Mesothelial cell of epicardium (in vitro differentiated cells): ENCODE measurements around the gene PRDM16. TPM values are rescaled to one million over a fixed set of nuclear protein-coding genes. Genes with fewer than 3 reads are reported as not detected.

Experiments used
- DNase-seq, 2 experiments: peaks; one replicate each; pipeline ENCODE4 v3.0.0; 2021; ENCODE audit warnings: low spot score in 2 of 2; ENCODE audit not compliant: unreplicated experiment in 2 of 2
- H3K27ac Mint-ChIP-seq: 2 replicates; pipeline ENCODE4 v1.8.0; 2021; ENCODE audit warnings: mixed read lengths
- H3K27me3 Mint-ChIP-seq: 2 replicates; pipeline ENCODE4 v1.8.0; 2021; ENCODE audit warnings: low read depth, mixed read lengths
- H3K36me3 Mint-ChIP-seq: 2 replicates; pipeline ENCODE4 v1.8.0; 2021; ENCODE audit warnings: mixed read lengths
- H3K4me1 Mint-ChIP-seq: 2 replicates; pipeline ENCODE4 v1.8.0; 2021; ENCODE audit warnings: mixed read lengths
- H3K4me3 Mint-ChIP-seq: 2 replicates; pipeline ENCODE4 v1.8.0; 2021; ENCODE audit warnings: mild to moderate bottlenecking, moderate library complexity, mixed read lengths
- H3K9me3 Mint-ChIP-seq: 2 replicates; pipeline ENCODE4 v1.8.0; 2021; ENCODE audit warnings: mixed read lengths
- CTCF ChIP-seq: fragments of 200-600 bp; sonication (generic); IDR thresholded peaks from one replicate; pipeline ENCODE4 v1.5.0; 2021; ENCODE audit warnings: antibody characterized with exemption; ENCODE audit not compliant: unreplicated experiment
- total RNA-seq: library from RNA; stranded (reverse); gene quantifications from 3 replicates; pipeline ENCODE4 v1.2.1, GENCODE V29; 2021

Gene PRDM16
- total RNA-seq, 1 donor from 2014 or later, result 1.4 TPM

- H3K4me1 Mint-ChIP-seq, result peaks cover 4% of the 10 kb centered on the region
- TF ChIP-seq CTCF, result no peak
- no peaks in the 10 kb centered on the region for H3K36me3 Mint-ChIP-seq
- no peak overlapping the region for H3K4me3 Mint-ChIP-seq
- H3K9me3 Mint-ChIP-seq, result no peaks in the 10 kb centered on the region
- H3K27ac Mint-ChIP-seq, result no peak overlapping the region
- H3K27me3 Mint-ChIP-seq, result peaks cover 37% of the 10 kb centered on the region
- DNase-seq, result no peak
Measured at GRCh38 chr1:3233031-3233430, 164.0 kb downstream of the PRDM16 start.

DNA sequence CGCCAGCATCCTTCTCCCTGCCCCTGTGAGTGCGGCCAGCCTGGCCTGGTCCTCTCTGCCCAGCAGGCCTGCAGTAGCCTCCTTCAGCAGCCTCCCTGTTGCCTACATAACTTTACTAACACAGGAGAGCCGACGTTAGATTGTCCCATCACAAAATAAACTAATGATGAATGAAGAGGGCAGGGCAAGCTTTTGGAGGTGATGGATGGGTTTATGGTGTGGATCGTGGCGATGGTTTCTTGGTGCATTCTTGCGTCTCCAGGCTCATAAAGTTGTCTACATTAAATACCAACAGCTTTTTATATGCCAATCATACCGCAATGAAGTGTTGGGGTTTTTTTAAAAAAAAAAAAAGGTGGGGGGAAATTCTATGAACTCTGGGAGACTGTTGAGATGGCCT, 164.5 kb downstream of the PRDM16 start:
- no peak overlapping the region for H3K27ac Mint-ChIP-seq
- peaks cover 32% of the 10 kb centered on the region for H3K27me3 Mint-ChIP-seq
- H3K36me3 Mint-ChIP-seq, result no peaks in the 10 kb centered on the region
- peaks cover 4% of the 10 kb centered on the region for H3K4me1 Mint-ChIP-seq
- H3K4me3 Mint-ChIP-seq, result no peak overlapping the region
- no peaks in the 10 kb centered on the region for H3K9me3 Mint-ChIP-seq
- TF ChIP-seq CTCF, result no peak
- no peak for DNase-seq

DNA sequence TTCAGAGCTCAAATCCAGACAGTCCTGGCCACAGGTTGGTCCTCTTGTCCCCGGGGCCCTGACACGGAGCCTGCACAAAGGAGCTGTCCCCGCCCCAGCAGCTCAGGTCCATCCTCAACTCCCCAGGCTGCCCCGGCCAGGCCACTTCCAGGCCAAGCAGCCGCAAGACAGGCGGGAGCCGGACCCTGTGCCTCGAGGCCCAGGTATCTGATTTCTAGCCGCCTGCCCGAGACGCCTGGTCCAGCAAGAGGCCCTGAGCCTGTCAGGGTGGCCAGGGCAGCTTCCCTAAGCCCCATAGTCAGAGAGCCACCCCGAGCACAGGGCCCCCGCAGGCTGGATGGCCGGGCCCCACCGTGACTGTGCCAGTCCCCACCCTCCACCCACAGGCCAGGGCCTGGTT, 165.3 kb downstream of the PRDM16 start:
- no peak for DNase-seq
- no peak overlapping the region for H3K4me3 Mint-ChIP-seq
- H3K4me1 Mint-ChIP-seq, result peaks cover 4% of the 10 kb centered on the region
- H3K27me3 Mint-ChIP-seq, result peaks cover 28% of the 10 kb centered on the region
- H3K36me3 Mint-ChIP-seq, result no peaks in the 10 kb centered on the region
- TF ChIP-seq CTCF, result no peak
- no peaks in the 10 kb centered on the region for H3K9me3 Mint-ChIP-seq
- no peak overlapping the region for H3K27ac Mint-ChIP-seq

DNA sequence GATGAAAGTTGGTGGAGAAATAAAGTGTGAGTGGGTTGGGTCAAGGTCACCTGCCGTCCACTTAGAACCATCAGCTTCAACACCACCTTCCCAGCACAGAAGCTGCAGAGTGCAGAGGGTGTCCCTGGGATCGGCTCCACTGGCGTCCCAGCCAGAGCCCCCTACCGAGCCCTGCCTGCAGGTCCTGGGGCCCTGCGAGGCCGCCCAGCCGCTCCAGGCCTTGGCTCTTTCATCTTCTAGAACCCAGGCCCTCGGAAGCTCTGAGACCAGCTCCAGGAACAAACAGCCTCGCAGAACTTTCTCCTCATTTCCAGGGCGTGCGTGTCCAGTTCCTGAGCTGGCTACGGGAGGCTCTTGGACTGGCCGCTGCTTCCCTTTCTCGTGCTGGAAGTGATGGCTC, 166.0 kb downstream of the PRDM16 start:
- peaks cover 31% of the 10 kb centered on the region for H3K27me3 Mint-ChIP-seq
- no peak overlapping the region for H3K27ac Mint-ChIP-seq
- no peaks in the 10 kb centered on the region for H3K9me3 Mint-ChIP-seq
- TF ChIP-seq CTCF, result no peak
- H3K36me3 Mint-ChIP-seq, result no peaks in the 10 kb centered on the region
- no peak overlapping the region for H3K4me3 Mint-ChIP-seq
- peaks cover 2% of the 10 kb centered on the region for H3K4me1 Mint-ChIP-seq
- no peak for DNase-seq

GRCh38 chr1:3235496-3235895, 166.5 kb downstream of the PRDM16 start:
- no peaks in the 10 kb centered on the region for H3K36me3 Mint-ChIP-seq
- no peak overlapping the region for H3K4me3 Mint-ChIP-seq
- no peak for TF ChIP-seq CTCF
- DNase-seq, result no peak
- no peak overlapping the region for H3K27ac Mint-ChIP-seq
- H3K27me3 Mint-ChIP-seq, result peaks cover 35% of the 10 kb centered on the region
- no peaks in the 10 kb centered on the region for H3K9me3 Mint-ChIP-seq
- H3K4me1 Mint-ChIP-seq, result peaks cover 2% of the 10 kb centered on the region

DNA sequence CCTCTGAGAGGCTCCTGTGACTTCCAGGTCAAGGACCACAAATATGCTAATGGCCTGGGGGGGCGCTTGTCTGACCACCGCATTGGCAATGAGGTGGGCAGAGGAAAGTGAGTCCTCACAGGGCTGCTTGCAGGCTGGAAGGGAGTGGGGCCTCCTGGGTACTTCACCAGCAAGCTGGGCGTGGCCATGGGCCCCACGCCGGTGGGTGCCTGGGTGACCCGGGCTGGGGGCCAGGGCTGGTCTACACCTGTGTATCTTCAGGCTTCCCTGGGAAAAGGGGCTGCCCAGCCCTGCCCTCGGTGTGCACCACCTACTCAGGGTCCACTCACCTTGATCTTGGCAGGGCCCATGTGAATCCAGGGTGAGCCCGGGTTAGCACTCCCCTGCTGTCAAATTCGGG, 167.4 kb downstream of the PRDM16 start:
- H3K36me3 Mint-ChIP-seq, result no peaks in the 10 kb centered on the region
- no peak for DNase-seq

More for the DNA sequence above, 167.4 kb downstream of the PRDM16 start:
- no peak overlapping the region for H3K4me3 Mint-ChIP-seq
- H3K27ac Mint-ChIP-seq, result no peak overlapping the region
- peaks cover 31% of the 10 kb centered on the region for H3K27me3 Mint-ChIP-seq
- no peaks in the 10 kb centered on the region for H3K9me3 Mint-ChIP-seq
- H3K4me1 Mint-ChIP-seq, result peaks cover 2% of the 10 kb centered on the region
- TF ChIP-seq CTCF, result no peak
